ENCODE measurements around the gene SCN11A.

DNA sequence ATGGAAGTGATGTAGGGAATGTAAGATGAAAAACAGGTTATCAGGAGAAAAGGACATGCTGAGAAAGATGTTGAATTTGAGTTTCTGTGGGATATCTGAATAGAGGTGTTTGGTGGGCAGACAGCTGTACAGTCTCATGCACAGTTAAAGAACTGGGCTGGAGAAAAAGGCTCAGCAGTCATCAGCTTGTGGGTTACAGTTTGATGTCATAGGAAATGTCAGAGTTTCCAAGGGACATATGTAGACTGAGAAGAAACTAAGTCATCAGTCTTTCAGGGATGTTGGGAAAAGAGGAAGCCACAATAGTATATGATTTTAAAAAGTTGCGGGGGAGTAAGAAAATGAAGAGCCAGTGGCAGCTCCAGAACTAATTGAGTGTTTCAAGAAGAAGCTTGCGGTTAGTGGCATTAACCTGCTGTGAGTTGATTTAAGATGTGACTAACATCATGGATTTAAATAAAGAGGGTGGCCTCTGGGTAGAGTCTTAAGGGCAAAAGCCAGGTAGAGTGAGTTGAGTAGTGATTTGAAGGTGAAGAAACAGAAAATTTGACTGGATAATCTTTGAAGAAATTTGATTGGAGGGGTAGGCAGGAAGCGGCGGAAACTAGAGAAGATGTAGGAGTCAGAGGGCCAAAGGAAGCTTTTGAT, 31.0 kb upstream of the SCN11A start:
- TF ChIP-seq POLR2A (IDR thresholded peaks at IDR 0.05) (no peak), CTCF (IDR thresholded peaks at IDR 0.05) (no peak), POLR2AphosphoS5 (IDR thresholded peaks at IDR 0.05) (no peak), EP300 (IDR thresholded peaks at IDR 0.05) (no peak)

Measured in sigmoid colon (tissue), 4 donors.